HEK293 (cell line): ENCODE measurements around the gene SHMT2.
A peak's percentile ranks its signal among the peaks of the same experiment; 100 is the strongest.

Source experiments
- BCL11B ChIP-seq: fragments of 450-650 bp; formaldehyde crosslinking; IDR thresholded peaks from 2 replicates; pipeline ENCODE4 v1.5.1; 2016; ENCODE audit warnings: low read depth, missing biosample characterization, missing genetic modification characterization
- GLIS2 ChIP-seq: fragments of 450-650 bp; formaldehyde crosslinking; IDR thresholded peaks from 2 replicates; pipeline ENCODE4 v1.5.1; 2016; ENCODE audit warnings: missing biosample characterization, missing genetic modification characterization
- IKZF3 ChIP-seq: fragments of 450-650 bp; IDR thresholded peaks from 2 replicates; pipeline ENCODE4 v1.5.0; 2018; ENCODE audit warnings: missing biosample characterization, mild to moderate bottlenecking, missing genetic modification characterization, moderate library complexity
- KLF7 ChIP-seq: fragments of 450-650 bp; formaldehyde crosslinking; IDR thresholded peaks from 2 replicates; pipeline ENCODE4 v1.5.1; 2016; ENCODE audit warnings: missing biosample characterization, missing genetic modification characterization, borderline replicate concordance
- KLF9 ChIP-seq: fragments of 450-650 bp; formaldehyde crosslinking; IDR thresholded peaks from 2 replicates; pipeline ENCODE4 v1.5.1; 2016; ENCODE audit warnings: missing biosample characterization, missing genetic modification characterization, low read depth
- OVOL3 ChIP-seq: fragments of 450-650 bp; formaldehyde crosslinking; IDR thresholded peaks from 2 replicates; pipeline ENCODE4 v1.5.1; 2016; ENCODE audit warnings: missing biosample characterization, missing genetic modification characterization
- PRDM1 ChIP-seq: fragments of 450-650 bp; formaldehyde crosslinking; IDR thresholded peaks from 2 replicates; pipeline ENCODE4; 2016; ENCODE audit warnings: missing biosample characterization, missing genetic modification characterization
- PRDM2 ChIP-seq: fragments of 450-650 bp; formaldehyde crosslinking; IDR thresholded peaks from 2 replicates; pipeline ENCODE4 v1.5.1; 2016; ENCODE audit warnings: missing biosample characterization, missing genetic modification characterization, borderline replicate concordance
- SCRT1 ChIP-seq: fragments of 450-650 bp; formaldehyde crosslinking; IDR thresholded peaks from 2 replicates; pipeline ENCODE4 v1.5.1; 2016; ENCODE audit warnings: missing biosample characterization, missing genetic modification characterization, borderline replicate concordance
- YY1 ChIP-seq: fragments of 450-650 bp; formaldehyde crosslinking; IDR thresholded peaks from 2 replicates; pipeline ENCODE4 v1.5.1; 2018; ENCODE audit warnings: missing biosample characterization, missing genetic modification characterization
- ZBTB10 ChIP-seq: fragments of 450-650 bp; formaldehyde crosslinking; IDR thresholded peaks from 2 replicates; pipeline ENCODE4 v1.5.1; 2016; ENCODE audit warnings: missing biosample characterization, missing genetic modification characterization
- ZEB2 ChIP-seq: fragments of 450-650 bp; formaldehyde crosslinking; IDR thresholded peaks from 2 replicates; pipeline ENCODE4 v1.5.1; 2016; ENCODE audit warnings: missing biosample characterization, missing genetic modification characterization
- ZFP69B ChIP-seq: fragments of 450-650 bp; formaldehyde crosslinking; IDR thresholded peaks from 2 replicates; pipeline ENCODE4 v1.5.1; 2016; ENCODE audit warnings: missing biosample characterization, missing genetic modification characterization
- ZNF140 ChIP-seq: fragments of 450-650 bp; formaldehyde crosslinking; IDR thresholded peaks from 2 replicates; pipeline ENCODE4 v1.5.1; 2016; ENCODE audit warnings: missing biosample characterization, missing genetic modification characterization
- ZNF16 ChIP-seq: fragments of 450-650 bp; formaldehyde crosslinking; IDR thresholded peaks from 2 replicates; pipeline ENCODE4 v1.5.1; 2016; ENCODE audit warnings: low read depth, missing biosample characterization, missing genetic modification characterization
- ZNF175 ChIP-seq: fragments of 450-650 bp; formaldehyde crosslinking; IDR thresholded peaks from 2 replicates; pipeline ENCODE4 v1.5.1; 2016; ENCODE audit warnings: missing biosample characterization, missing genetic modification characterization
- ZNF223 ChIP-seq: fragments of 450-650 bp; formaldehyde crosslinking; IDR thresholded peaks from 2 replicates; pipeline ENCODE4 v1.5.1; 2016; ENCODE audit warnings: missing biosample characterization, missing genetic modification characterization
- ZNF239 ChIP-seq: fragments of 450-650 bp; formaldehyde crosslinking; IDR thresholded peaks from 2 replicates; pipeline ENCODE4 v1.5.1; 2016; ENCODE audit warnings: missing biosample characterization, missing genetic modification characterization
- ZNF24 ChIP-seq: fragments of 450-650 bp; formaldehyde crosslinking; IDR thresholded peaks from 2 replicates; pipeline ENCODE4 v1.5.1; 2016; ENCODE audit warnings: missing biosample characterization, missing genetic modification characterization
- ZNF335 ChIP-seq: fragments of 450-650 bp; formaldehyde crosslinking; conservative IDR thresholded peaks from 2 replicates; pipeline ENCODE4 v1.5.1; 2016; ENCODE audit warnings: missing biosample characterization, missing genetic modification characterization
- ZNF416 ChIP-seq: fragments of 450-650 bp; formaldehyde crosslinking; IDR thresholded peaks from 2 replicates; pipeline ENCODE4 v1.5.1; 2016; ENCODE audit warnings: missing biosample characterization, missing genetic modification characterization
- ZNF488 ChIP-seq: fragments of 450-650 bp; formaldehyde crosslinking; IDR thresholded peaks from 2 replicates; pipeline ENCODE4 v1.5.1; 2016; ENCODE audit warnings: missing biosample characterization, missing genetic modification characterization
- ZNF549 ChIP-seq: fragments of 450-650 bp; IDR thresholded peaks from 2 replicates; pipeline ENCODE4 v1.5.1; 2018; ENCODE audit warnings: missing biosample characterization, missing genetic modification characterization, mild to moderate bottlenecking, inconsistent platforms, moderate library complexity
- ZNF558 ChIP-seq: fragments of 450-650 bp; formaldehyde crosslinking; IDR thresholded peaks from 2 replicates; pipeline ENCODE4 v1.5.1; 2016; ENCODE audit warnings: missing biosample characterization, missing genetic modification characterization
- ZNF610 ChIP-seq: fragments of 450-650 bp; formaldehyde crosslinking; IDR thresholded peaks from 2 replicates; pipeline ENCODE4 v1.5.1; 2016; ENCODE audit warnings: missing biosample characterization, missing genetic modification characterization, borderline replicate concordance
- ZNF629 ChIP-seq: fragments of 450-650 bp; formaldehyde crosslinking; IDR thresholded peaks from 2 replicates; pipeline ENCODE4 v1.5.1; 2017; ENCODE audit warnings: missing biosample characterization, missing genetic modification characterization
- ZNF658 ChIP-seq: fragments of 450-650 bp; formaldehyde crosslinking; IDR thresholded peaks from 2 replicates; pipeline ENCODE4; 2016; ENCODE audit warnings: missing biosample characterization, missing genetic modification characterization
- ZNF692 ChIP-seq: fragments of 450-650 bp; formaldehyde crosslinking; IDR thresholded peaks from 2 replicates; pipeline ENCODE4 v1.5.1; 2016; ENCODE audit warnings: missing biosample characterization, missing genetic modification characterization
- ZNF76 ChIP-seq: fragments of 450-650 bp; formaldehyde crosslinking; IDR thresholded peaks from 2 replicates; pipeline ENCODE4; 2016; ENCODE audit warnings: low read depth, missing biosample characterization, missing genetic modification characterization, borderline replicate concordance
- ZNF830 ChIP-seq: fragments of 450-650 bp; IDR thresholded peaks from 2 replicates; pipeline ENCODE4 v1.5.0; 2018; ENCODE audit warnings: missing biosample characterization, missing genetic modification characterization, low read depth, mild to moderate bottlenecking, moderate library complexity

The SHMT2 gene

GRCh38 chr12:57242691-57243454 is 13.4 kb downstream of the SHMT2 start (continued):
- peak; percentile 59; the same call in 1 of the 2 replicates for TF ChIP-seq ZBTB10 (tag by site-specific recombination)
- TF ChIP-seq SCRT1: no peak
- TF ChIP-seq ZFP69B (tag by site-specific recombination): no peak
- TF ChIP-seq OVOL3 (tag by site-specific recombination): no peak
- no peak; the same call in 1 of the 2 replicates for TF ChIP-seq ZNF24 (tag by site-specific recombination)
- no peak for TF ChIP-seq ZNF830 (tag by site-specific recombination)
- TF ChIP-seq ZNF140 (tag by site-specific recombination): no peak
- peak; percentile 32; the same call in 1 of the 2 replicates for TF ChIP-seq ZNF76 (tag by site-specific recombination)
- TF ChIP-seq ZNF223 (tag by site-specific recombination): no peak
- 0 out of 2 replicates have a peak, but pooled peaks have one; percentile 27 for TF ChIP-seq ZNF610 (tag by site-specific recombination)
- TF ChIP-seq BCL11B (tag by site-specific recombination): no peak
- no peak for TF ChIP-seq KLF9 (tag by site-specific recombination)
- peak; percentile 71 for TF ChIP-seq ZNF335 (tag by site-specific recombination)
- TF ChIP-seq ZNF16: no peak
- TF ChIP-seq ZEB2 (tag by site-specific recombination): peak; percentile 60
- 0 out of 2 replicates have a peak, but pooled peaks have one; percentile 56 for TF ChIP-seq IKZF3 (tag by site-specific recombination)
- no peak for TF ChIP-seq ZNF549 (tag by site-specific recombination)
- no peak for TF ChIP-seq ZNF175
- no peak for TF ChIP-seq ZNF488 (tag by site-specific recombination)
- no peak for TF ChIP-seq ZNF416 (tag by site-specific recombination)
- TF ChIP-seq ZNF558: no peak
- 0 out of 2 replicates have a peak, but pooled peaks have one; percentile 34 for TF ChIP-seq KLF7 (tag by site-specific recombination)
- no peak for TF ChIP-seq PRDM2 (tag by site-specific recombination)
- TF ChIP-seq ZNF658 (tag by site-specific recombination): no peak
- TF ChIP-seq GLIS2 (tag by site-specific recombination): peak; percentile 53
- TF ChIP-seq ZNF239 (tag by site-specific recombination): no peak
- no peak for TF ChIP-seq ZNF629 (tag by site-specific recombination)
- no peak for TF ChIP-seq PRDM1
- TF ChIP-seq YY1 (tag by site-specific recombination): no peak
- TF ChIP-seq ZNF692: no peak
